Vagina (tissue), 2 donors: ENCODE measurements around the gene ZNF561. TPM values are rescaled to one million over a fixed set of nuclear protein-coding genes. Genes with fewer than 3 reads are reported as not detected.

ENCODE experiments used
- DNase-seq, 2 donors: peaks; one replicate each; pipeline ENCODE4 v3.0.0-alpha.2; 2017; ENCODE audit errors: extremely low spot score in 2 of 2
- H3K27ac ChIP-seq: fragments of 200-600 bp; sonication (generic); one replicate; pipeline ENCODE4 v1.5.1; 2019
- H3K27me3 ChIP-seq: fragments of 200-600 bp; sonication (generic); one replicate; pipeline ENCODE4 v1.5.1; 2019
- H3K36me3 ChIP-seq, 2 donors: fragments of 200-600 bp; sonication (generic); one replicate each; pipeline ENCODE4 v1.5.1; 2017 to 2019
- H3K4me1 ChIP-seq: fragments of 200-600 bp; sonication (generic); one replicate; pipeline ENCODE4 v1.5.1; 2019
- H3K4me3 ChIP-seq, 2 donors: fragments of 200-600 bp; sonication (generic); 1 replicate in 1 of 2; 2 replicates in 1 of 2; pipeline ENCODE4 v1.5.1; 2016 to 2019
- H3K9me3 ChIP-seq: fragments of 200-600 bp; sonication (generic); one replicate; pipeline ENCODE4 v1.5.1; 2019
- POLR2A ChIP-seq, 2 donors: fragments of 450-650 bp; IDR thresholded peaks; one replicate each; pipeline ENCODE4 v1.6.1; 2017; ENCODE audit warnings: antibody characterized with exemption in 2 of 2, mild to moderate bottlenecking in 2 of 2, moderate library complexity in 2 of 2
- POLR2AphosphoS5 ChIP-seq, 2 donors: sonication (generic); formaldehyde crosslinking; IDR thresholded peaks; one replicate each; pipeline ENCODE4 v1.9.0; 2017; ENCODE audit warnings: antibody characterized with exemption in 2 of 2, mild to moderate bottlenecking in 2 of 2, low read depth in 1 of 2; ENCODE audit not compliant: insufficient read depth in 1 of 2
- intact Hi-C: fragments of 100-400 bp; cut with DNase I; formaldehyde crosslinking; loops from one replicate; pipeline ENCODE4 v1.15.1; 2023
- total RNA-seq: library from RNA; depleted of rRNA; stranded (reverse); fragments of >200 nt; gene quantifications from one replicate; pipeline ENCODE4 v1.2.3, GENCODE V29; 2016
- TF ChIP-seq, protein P1 (sequence below), 3 experiments: fragments of 450-650 bp in 2 of 3; fragments of 200-600 bp in 1 of 3; sonication (generic) in 1 of 3; IDR thresholded peaks; one replicate each; pipeline ENCODE4 v1.5.1; 2017 to 2019; ENCODE audit warnings: antibody characterized with exemption in 3 of 3, mild to moderate bottlenecking in 2 of 3, moderate library complexity in 2 of 3

ZNF561 gene
- total RNA-seq, 1 donor from 2014 or later = 29.2 TPM

DNA sequence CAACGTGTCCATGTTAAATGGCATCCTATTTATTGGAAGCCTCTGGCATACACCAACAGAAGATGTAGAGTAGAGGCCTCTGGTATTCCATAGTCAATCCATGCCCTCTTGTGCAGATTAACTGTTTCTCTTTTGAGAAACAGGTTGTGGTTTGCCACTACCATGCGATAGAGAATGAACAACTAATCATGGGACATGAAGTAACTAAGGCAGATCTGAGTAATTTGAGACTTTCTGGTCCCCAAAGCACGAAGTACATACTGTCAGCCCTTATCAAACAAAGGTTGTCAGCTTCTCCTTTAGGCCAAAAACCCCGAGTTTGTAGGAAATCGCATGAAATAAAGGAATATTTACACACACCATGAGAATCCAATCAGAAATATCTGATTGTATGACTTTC lies 40.3 kb downstream of the ZNF561 start:
- H3K4me1 ChIP-seq = peaks cover 20% of the 10 kb centered on the region
- no peak for DNase-seq
- TF ChIP-seq POLR2AphosphoS5 (IDR thresholded peaks at IDR 0.05; ENCODE audit: insufficient read depth in 1 of 2, low read depth in 1 of 2) = no peak
- TF ChIP-seq POLR2A (IDR thresholded peaks at IDR 0.05) = no peak
- TF ChIP-seq, protein P1, sequence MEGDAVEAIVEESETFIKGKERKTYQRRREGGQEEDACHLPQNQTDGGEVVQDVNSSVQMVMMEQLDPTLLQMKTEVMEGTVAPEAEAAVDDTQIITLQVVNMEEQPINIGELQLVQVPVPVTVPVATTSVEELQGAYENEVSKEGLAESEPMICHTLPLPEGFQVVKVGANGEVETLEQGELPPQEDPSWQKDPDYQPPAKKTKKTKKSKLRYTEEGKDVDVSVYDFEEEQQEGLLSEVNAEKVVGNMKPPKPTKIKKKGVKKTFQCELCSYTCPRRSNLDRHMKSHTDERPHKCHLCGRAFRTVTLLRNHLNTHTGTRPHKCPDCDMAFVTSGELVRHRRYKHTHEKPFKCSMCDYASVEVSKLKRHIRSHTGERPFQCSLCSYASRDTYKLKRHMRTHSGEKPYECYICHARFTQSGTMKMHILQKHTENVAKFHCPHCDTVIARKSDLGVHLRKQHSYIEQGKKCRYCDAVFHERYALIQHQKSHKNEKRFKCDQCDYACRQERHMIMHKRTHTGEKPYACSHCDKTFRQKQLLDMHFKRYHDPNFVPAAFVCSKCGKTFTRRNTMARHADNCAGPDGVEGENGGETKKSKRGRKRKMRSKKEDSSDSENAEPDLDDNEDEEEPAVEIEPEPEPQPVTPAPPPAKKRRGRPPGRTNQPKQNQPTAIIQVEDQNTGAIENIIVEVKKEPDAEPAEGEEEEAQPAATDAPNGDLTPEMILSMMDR (IDR thresholded peaks at IDR 0.05) = no peak
- intact Hi-C loops = no loop called here
- H3K27me3 ChIP-seq = no peaks in the 10 kb centered on the region
- no peak overlapping the region for H3K4me3 ChIP-seq
- peaks cover 15% of the 10 kb centered on the region for H3K9me3 ChIP-seq
- peaks cover 0 to 27% of the 10 kb centered on the region in 2 donors for H3K36me3 ChIP-seq
- no peak overlapping the region for H3K27ac ChIP-seq

DNA sequence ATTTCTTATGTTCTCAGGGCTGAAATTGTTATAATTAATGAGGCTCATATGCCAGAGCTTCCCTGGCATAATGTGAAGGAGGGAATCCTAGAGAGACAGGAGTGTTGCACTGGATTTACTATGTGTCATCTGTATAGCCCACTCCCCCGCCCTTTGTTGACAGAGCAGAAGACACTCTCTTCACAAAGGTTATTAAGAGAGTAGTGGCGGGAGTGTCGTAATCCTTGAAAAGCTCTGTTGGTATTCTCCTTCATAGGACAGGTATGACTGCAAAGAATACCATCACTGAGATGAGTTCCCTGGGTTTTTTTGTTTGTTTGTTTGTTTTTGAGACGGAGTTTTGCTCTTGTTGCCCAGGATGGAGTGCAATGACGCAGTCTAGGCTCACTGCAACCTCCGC lies 50.8 kb downstream of the ZNF561 start:
- H3K27ac ChIP-seq = no peak overlapping the region
- no peak overlapping the region for H3K4me3 ChIP-seq
- H3K9me3 ChIP-seq = peaks cover 96% of the 10 kb centered on the region
- intact Hi-C loops = no loop called here
- no peak for DNase-seq
- peaks cover 24 to 87% of the 10 kb centered on the region in 2 donors for H3K36me3 ChIP-seq
- no peaks in the 10 kb centered on the region for H3K4me1 ChIP-seq
- no peaks in the 10 kb centered on the region for H3K27me3 ChIP-seq
- TF ChIP-seq POLR2A (IDR thresholded peaks at IDR 0.05) = no peak
- TF ChIP-seq, protein P1 (IDR thresholded peaks at IDR 0.05) = no peak
- TF ChIP-seq POLR2AphosphoS5 (IDR thresholded peaks at IDR 0.05; ENCODE audit: insufficient read depth in 1 of 2, low read depth in 1 of 2) = no peak

DNA sequence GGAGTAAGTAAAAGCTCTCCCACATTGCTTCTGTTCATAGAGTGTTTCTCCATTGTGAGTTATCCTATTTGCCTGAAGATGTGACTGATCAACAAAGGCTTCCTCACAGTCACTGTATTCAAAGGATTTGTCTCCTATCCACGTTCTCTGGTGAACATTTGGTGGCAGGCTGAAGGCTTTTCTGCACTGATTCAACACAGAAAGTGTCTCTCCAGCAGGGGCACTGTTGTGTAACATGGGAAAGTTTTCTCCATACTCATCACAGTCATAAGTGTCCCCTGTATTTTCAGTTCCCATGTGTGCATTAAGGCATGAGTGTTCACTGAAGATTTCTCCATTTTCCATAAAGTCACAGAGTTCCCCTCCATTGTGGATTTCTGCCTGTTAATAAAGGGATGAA lies 54.3 kb downstream of the ZNF561 start:
- Histone ChIP-seq H3K36me3 (peaks cover 24 to 94% of the 10 kb centered on the region in 2 donors), H3K4me1 (no peaks in the 10 kb centered on the region), H3K4me3 (peak overlapping the region in 1 of 2 donors; percentile 6), H3K27me3 (no peaks in the 10 kb centered on the region), H3K27ac (no peak overlapping the region), H3K9me3 (peaks cover 93% of the 10 kb centered on the region)
- intact Hi-C loops = no loop called here
- DNase-seq = no peak
- TF ChIP-seq POLR2A (IDR thresholded peaks at IDR 0.05) (no peak), POLR2AphosphoS5 (IDR thresholded peaks at IDR 0.05; ENCODE audit: insufficient read depth in 1 of 2, low read depth in 1 of 2) (no peak)
- TF ChIP-seq, protein P1 (IDR thresholded peaks at IDR 0.05) = no peak

DNA sequence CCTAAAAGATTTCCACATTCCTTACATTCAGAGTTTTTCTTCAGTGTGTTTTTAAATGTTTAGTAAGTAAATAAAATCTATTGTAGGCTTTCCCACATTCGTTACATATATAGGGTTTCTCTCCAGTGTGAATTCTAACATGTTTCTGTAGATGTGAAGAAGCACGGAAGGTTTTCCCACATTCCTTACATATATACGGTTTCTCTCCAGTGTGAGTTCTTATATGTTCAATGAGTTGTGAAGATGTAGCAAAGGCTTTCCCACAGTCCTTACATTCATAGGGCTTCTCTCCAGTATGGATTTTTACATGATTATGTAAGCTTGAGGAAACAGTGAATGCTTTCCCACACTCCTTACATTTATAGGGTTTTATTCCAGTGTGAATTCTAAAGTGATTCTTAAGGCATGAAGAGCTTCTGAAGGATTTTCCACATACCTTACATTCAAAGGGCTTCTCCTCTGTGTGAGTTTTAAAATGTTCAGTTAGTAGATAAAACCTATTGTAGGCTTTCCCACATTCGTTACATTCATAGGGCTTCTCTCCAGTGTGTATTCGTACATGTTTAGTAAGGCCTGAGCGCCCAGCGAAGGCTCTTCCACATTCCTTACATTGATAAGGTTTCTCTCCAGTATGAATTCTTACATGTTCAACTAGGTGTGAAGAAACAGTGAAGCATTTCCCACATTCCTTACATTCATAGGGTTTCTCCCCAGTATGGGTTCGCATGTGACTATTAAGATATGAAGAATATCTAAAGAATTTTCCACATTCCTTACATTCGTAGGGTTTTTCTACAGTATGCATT lies 54.9 kb downstream of the ZNF561 start:
- TF ChIP-seq POLR2A (IDR thresholded peaks at IDR 0.05) = no peak
- TF ChIP-seq POLR2AphosphoS5 (IDR thresholded peaks at IDR 0.05; ENCODE audit: insufficient read depth in 1 of 2, low read depth in 1 of 2) = no peak
- TF ChIP-seq, protein P1 (IDR thresholded peaks at IDR 0.05) = no peak
- Histone ChIP-seq H3K36me3 (peaks cover 24 to 95% of the 10 kb centered on the region in 2 donors), H3K27ac (no peak overlapping the region), H3K4me3 (peak overlapping the region in 1 of 2 donors; percentile 6), H3K9me3 (peaks cover 94% of the 10 kb centered on the region), H3K4me1 (no peaks in the 10 kb centered on the region), H3K27me3 (no peaks in the 10 kb centered on the region)
- no peak for DNase-seq
- intact Hi-C loops = no loop called here

Other genes with a start within 250 kb of the ZNF561 start
- 22.8 TPM for gene ZNF266, start 185.7 kb downstream of the ZNF561 start, total RNA-seq
- gene ZNF560, start 122.6 kb downstream of the ZNF561 start, total RNA-seq = 0.49 TPM
- 11.3 TPM for gene ZNF426, start 82.6 kb downstream of the ZNF561 start, total RNA-seq
- gene ZNF121, start 36.7 kb downstream of the ZNF561 start, total RNA-seq = 36.6 TPM
- 36.3 TPM for gene ZNF562, start 53.9 kb upstream of the ZNF561 start, total RNA-seq
- 12.8 TPM for gene ZNF846, start 147.5 kb upstream of the ZNF561 start, total RNA-seq
- 39.8 TPM for gene FBXL12, start 197.8 kb upstream of the ZNF561 start, total RNA-seq
- gene UBL5, start 206.7 kb upstream of the ZNF561 start, total RNA-seq = 269 TPM
- gene PIN1, start 214.1 kb upstream of the ZNF561 start, total RNA-seq = 73.4 TPM